HAP-1 (cell line): ENCODE results near the gene ARHGAP1.
"Not testable (repeated sequence)": the region's sequence is repeated elsewhere in the genome, so short reads cannot be mapped to it uniquely, and the experiment has no call there.

Experiments
- DNase-seq, 2 experiments: peaks; one replicate each; pipeline ENCODE4 v3.0.0-alpha.2; 2016 to 2020; ENCODE audit warnings: low spot score in 2 of 2
- H3K27me3 ChIP-seq: fragments of 250-450 bp; sonication (Bioruptor Pico); 2 replicates; pipeline ENCODE4 v1.5.1; 2020; ENCODE audit warnings: low read depth, mild to moderate bottlenecking, moderate library complexity
- H3K36me3 ChIP-seq: fragments of 250-450 bp; sonication (Bioruptor Pico); replicated peaks from 2 replicates; pipeline ENCODE4 v1.5.1; 2020; ENCODE audit warnings: mild to moderate bottlenecking
- H3K4me1 ChIP-seq: fragments of 250-450 bp; sonication (Bioruptor Pico); 2 replicates; pipeline ENCODE4 v1.5.1; 2020; ENCODE audit warnings: mild to moderate bottlenecking
- H3K4me3 ChIP-seq: fragments of 250-450 bp; sonication (Bioruptor Pico); 2 replicates; pipeline ENCODE4 v1.5.1; 2020; ENCODE audit warnings: mild to moderate bottlenecking, moderate library complexity
- H3K9me3 ChIP-seq: fragments of 250-450 bp; sonication (Bioruptor Pico); 2 replicates; pipeline ENCODE4 v1.5.1; 2020; ENCODE audit warnings: mild to moderate bottlenecking, moderate library complexity
- in situ Hi-C: fragments of 300-500 bp; cut with MboI; formaldehyde crosslinking; loops from 3 replicates; pipeline ENCODE4 v1.14.3; 2020; ENCODE audit warnings: low sequenced_read_pairs, inconsistent platforms, mixed read lengths

ARHGAP1 gene

DNA sequence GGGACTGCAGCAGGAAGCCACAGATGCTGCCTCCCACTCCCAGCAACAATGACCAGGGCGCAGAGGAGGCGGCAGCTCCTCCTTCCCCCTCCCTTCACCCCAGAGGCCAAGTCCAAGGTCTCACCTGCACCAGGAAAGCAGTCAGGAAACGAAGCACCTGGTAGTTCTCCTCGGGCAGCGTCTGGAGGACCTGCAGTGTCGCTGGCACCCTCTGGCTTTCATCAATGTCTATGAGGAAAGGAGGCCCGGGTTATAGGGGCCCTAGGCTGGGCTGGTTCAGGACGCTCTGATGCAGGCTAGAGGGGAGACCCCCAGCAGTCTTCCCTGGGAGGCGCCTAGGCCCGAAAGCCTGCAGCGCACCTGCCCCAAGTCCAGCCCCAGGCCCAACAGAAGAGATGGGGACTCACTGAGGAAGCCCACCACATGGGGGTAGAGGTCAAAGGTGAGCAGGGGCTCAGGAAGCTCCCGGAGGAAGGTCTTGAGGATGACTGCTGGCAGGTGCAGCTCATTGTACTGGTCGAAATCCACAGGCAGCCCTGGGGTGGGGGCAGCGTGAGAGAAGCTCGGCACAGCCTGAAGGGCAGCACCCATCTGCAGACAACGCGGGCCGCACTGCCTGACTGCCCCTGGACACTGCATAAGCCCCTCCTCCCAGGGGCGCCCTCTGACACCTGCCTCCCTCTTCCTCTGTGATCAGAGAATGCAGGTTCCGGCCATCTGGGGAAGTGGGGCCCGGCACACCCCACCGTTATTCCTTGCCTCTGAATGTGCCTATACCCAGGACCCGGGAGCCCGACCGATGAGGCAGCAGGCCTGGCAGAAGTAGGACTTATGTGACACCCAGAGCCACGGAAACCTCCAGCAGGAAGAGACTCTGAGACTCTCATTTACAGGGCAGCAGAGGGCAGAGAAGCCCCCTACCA lies 20.9 kb downstream of the ARHGAP1 start:
- in situ Hi-C loops, result no loop called here
- H3K9me3 ChIP-seq, result no peaks in the 10 kb centered on the region
- no peaks in the 10 kb centered on the region for H3K4me1 ChIP-seq
- no peak for DNase-seq
- peaks cover 17% of the 10 kb centered on the region for H3K36me3 ChIP-seq
- H3K4me3 ChIP-seq, result no peak overlapping the region
- H3K27me3 ChIP-seq, result no peaks in the 10 kb centered on the region

DNA sequence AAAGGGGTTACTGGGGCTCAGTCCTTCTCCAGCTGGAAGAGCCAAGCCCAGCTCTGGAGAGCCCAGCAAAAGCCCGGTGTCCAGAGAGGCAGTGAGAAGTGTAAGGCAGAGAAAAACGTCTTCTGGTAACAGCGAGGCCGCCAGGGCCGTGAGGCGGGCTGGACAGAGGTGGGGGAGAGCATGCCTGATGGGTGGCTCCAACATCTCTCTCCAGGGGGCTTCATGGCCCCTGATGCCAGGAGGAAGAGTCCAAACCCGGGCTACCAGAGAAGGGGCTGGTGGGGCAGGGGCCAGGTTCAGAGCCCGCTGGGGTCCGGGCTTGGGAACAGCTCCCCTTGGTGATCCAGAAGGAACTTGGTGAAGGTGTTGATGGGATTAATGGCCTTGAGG lies 21.7 kb downstream of the ARHGAP1 start:
- peaks cover 17% of the 10 kb centered on the region for H3K36me3 ChIP-seq
- H3K4me1 ChIP-seq, result no peaks in the 10 kb centered on the region
- no peak overlapping the region for H3K4me3 ChIP-seq
- no peaks in the 10 kb centered on the region for H3K9me3 ChIP-seq
- in situ Hi-C loops, result no loop called here
- no peaks in the 10 kb centered on the region for H3K27me3 ChIP-seq
- no peak for DNase-seq

DNA sequence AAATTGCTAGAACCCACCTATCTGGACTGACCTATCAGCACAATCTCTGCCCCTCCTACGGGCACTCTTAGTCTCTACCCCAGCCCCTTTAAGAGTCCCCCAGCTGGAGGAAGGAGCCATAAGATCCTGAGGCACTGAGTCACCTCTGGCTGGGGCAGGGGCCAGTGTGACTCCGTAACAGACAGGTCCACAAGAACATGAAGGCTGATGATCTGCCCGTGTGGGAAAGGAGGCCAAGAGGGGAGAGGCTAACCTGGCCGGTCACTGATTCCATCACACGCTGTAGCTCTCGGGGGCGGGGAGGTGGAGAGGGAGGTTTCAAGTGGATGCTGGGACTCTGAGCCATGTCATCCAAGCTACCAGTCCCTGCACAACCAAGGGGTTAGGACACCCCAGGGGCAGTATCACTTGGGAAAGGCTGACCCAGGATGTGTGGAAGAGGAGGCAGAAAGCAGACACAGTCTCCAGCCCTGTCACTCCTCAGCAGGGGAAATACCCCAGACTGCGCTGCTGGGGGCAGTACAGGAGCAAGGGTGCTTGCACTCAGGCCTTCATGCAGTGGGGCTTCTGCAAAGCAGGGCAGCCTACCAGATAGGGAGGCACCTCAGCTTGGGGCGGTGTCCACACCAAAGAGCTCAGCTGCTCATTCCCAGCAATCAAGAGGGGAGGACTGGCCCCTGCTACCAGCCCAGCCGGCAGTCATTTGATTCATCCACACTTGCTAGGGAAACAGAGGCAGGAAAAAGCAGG lies 22.3 kb downstream of the ARHGAP1 start:
- Histone ChIP-seq H3K4me3 (no peak overlapping the region), H3K27me3 (no peaks in the 10 kb centered on the region), H3K9me3 (no peaks in the 10 kb centered on the region), H3K36me3 (peaks cover 22% of the 10 kb centered on the region), H3K4me1 (no peaks in the 10 kb centered on the region)
- in situ Hi-C loops, result no loop called here
- no peak for DNase-seq

DNA sequence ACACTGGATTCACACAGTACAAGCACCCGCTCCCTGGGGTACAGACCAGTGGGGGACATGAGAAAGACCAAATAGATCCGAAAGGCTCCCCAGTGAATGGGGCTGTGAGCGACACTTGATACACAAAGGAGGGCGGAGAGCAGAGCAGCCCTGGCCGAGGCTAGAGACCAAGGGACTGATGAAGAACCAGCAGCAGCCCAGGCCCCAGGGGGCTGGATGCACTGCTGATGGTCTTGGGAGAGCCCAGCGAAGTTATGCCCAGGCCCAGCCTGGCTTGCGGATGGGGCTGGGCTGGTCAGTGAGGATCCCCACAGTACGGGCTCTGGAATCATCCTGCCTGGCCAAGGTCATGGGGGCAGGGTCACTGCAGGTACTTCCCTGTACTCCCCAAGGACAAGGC lies 23.2 kb downstream of the ARHGAP1 start:
- Histone ChIP-seq H3K9me3 (no peaks in the 10 kb centered on the region), H3K36me3 (peaks cover 30% of the 10 kb centered on the region), H3K4me1 (no peaks in the 10 kb centered on the region), H3K27me3 (no peaks in the 10 kb centered on the region), H3K4me3 (no peak overlapping the region)
- DNase-seq, result no peak
- in situ Hi-C loops, result no loop called here

DNA sequence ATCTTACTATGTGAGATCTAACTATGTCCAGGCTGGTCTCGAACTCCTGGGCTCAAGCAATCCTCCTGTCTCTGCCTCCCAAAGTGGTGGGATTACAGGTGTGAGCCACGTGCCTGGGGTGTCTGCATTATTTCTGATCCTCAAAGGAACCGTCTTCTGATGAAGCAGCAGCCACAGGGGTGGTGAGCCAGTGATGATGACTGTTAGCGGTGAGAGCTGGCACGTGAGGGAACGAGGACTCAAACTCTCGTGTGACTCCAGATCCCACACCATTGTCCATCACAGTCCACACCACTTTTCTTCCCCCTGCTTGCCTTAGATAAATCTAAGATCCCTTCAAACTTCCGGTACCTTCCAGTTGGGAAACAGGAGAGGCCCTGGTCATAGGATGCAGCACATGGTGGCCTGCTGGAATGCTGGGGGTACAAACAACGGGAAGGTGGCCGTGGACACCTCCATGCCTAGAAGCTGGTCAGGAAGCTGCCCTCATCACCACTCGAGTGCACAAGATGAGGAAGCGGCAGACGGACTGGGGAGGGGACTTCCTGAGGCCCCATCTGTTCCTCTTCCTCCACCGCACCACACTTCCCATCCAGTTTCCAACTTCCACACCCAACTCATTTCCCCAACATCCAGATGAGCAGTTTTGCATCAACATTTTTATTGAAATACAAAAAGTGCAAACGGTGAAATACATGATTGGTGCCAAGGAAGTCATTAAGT lies 23.8 kb downstream of the ARHGAP1 start:
- no peak for DNase-seq
- peaks cover 30% of the 10 kb centered on the region for H3K36me3 ChIP-seq

DNA sequence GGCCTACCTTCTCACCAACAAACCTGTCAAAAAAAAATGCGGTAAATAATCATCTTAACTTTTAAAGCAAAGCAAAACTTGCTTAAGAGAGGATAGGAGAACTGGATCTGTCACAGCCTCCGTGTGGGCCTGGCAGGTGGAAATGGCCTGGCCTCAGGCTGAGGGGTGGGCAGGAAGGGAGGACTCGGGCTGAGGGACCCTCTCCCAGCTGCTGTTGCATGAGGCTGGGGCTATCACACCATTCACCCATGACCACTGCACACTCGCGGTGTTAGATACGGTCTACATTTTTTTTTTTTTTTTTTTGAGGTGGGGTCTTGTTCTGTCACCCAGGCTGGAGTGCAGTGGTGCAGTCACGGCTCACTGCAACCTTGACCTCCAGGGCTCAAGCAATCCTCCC lies 24.5 kb downstream of the ARHGAP1 start:
- in situ Hi-C loops, result no loop called here
- Histone ChIP-seq H3K36me3 (peaks cover 30% of the 10 kb centered on the region), H3K4me3 (no peak overlapping the region), H3K4me1 (no peaks in the 10 kb centered on the region), H3K9me3 (no peaks in the 10 kb centered on the region), H3K27me3 (no peaks in the 10 kb centered on the region)
- no peak for DNase-seq

More for the DNA sequence above, 23.8 kb downstream of the ARHGAP1 start:
- in situ Hi-C loops, result no loop called here
- no peaks in the 10 kb centered on the region for H3K27me3 ChIP-seq
- H3K4me1 ChIP-seq, result no peaks in the 10 kb centered on the region
- H3K9me3 ChIP-seq, result no peaks in the 10 kb centered on the region
- no peak overlapping the region for H3K4me3 ChIP-seq

DNA sequence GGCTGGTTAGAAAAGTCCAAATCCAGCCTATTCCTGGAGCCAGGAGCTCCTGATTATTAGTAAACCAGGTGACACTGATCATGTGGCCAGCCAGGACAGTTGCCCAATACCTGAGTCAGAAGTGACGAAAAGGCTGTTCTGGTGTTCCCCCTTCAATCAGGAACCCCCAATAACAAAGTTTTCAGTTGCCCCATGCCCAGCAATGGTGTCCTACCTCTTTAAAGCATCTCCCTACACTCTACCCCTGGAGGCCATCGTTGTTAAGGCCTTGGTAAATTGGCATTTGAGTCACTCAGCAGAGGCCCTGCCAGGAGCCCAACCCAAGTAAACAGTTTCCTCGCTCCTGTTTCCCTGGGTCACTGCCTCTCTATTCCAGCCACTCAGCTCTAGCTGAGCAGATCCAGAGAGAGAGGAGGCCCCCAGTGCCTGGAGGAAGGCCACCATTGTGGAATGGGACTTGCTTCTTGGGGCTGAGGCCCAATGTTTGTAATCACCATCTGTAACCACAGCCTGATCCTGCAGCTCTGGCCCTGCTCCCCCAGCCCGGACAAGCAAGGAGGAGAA lies 25.0 kb downstream of the ARHGAP1 start:
- Histone ChIP-seq H3K27me3 (no peaks in the 10 kb centered on the region), H3K4me3 (no peak overlapping the region), H3K36me3 (peaks cover 30% of the 10 kb centered on the region), H3K4me1 (no peaks in the 10 kb centered on the region), H3K9me3 (no peaks in the 10 kb centered on the region)
- in situ Hi-C loops, result no loop called here
- DNase-seq, result no peak

DNA sequence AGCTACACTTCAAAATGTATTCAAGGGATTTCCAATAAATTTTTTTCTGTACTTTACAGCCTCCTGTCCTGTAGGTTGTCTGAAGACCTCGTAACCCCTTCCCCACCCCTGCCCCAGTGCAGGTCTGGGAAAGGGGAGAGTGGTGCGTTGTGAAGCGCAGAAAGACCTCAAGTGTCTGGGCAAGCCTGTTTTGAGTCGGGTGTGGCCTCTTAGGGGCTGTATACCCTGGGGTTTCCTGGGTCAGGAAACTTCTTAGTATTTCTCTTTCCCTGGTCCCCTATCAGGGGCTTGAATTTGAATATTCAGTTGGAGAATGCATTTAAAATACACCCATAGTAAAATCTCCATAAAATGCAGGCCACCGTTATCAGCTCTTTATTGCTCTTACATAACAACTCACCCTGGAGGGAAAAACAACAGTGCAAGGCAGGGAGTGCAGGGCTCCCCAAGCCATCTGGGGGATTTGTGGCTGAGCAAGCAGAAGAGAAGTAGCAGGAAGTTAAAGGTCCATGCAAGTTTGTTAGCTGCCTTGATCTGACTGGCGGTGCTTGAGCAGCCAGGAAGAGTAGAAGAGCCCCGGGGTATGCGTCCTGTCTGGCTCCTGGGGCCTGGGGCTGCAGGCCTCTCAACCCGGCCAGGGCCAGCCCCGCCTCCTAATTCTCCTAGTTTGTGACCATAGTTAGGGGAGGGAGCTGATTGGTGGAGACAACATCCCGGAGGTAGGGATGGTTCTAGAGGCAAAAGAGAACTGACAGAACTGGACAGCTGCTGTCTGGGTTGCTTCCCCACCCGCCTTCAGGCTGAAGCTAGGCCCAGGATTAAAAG lies 25.7 kb downstream of the ARHGAP1 start:
- peak in 1 of 2 experiments; percentile 54 for DNase-seq
- Histone ChIP-seq H3K36me3 (peaks cover 28% of the 10 kb centered on the region), H3K9me3 (no peaks in the 10 kb centered on the region), H3K4me3 (no peak overlapping the region), H3K4me1 (no peaks in the 10 kb centered on the region), H3K27me3 (no peaks in the 10 kb centered on the region)
- in situ Hi-C loops, result no loop called here

DNA sequence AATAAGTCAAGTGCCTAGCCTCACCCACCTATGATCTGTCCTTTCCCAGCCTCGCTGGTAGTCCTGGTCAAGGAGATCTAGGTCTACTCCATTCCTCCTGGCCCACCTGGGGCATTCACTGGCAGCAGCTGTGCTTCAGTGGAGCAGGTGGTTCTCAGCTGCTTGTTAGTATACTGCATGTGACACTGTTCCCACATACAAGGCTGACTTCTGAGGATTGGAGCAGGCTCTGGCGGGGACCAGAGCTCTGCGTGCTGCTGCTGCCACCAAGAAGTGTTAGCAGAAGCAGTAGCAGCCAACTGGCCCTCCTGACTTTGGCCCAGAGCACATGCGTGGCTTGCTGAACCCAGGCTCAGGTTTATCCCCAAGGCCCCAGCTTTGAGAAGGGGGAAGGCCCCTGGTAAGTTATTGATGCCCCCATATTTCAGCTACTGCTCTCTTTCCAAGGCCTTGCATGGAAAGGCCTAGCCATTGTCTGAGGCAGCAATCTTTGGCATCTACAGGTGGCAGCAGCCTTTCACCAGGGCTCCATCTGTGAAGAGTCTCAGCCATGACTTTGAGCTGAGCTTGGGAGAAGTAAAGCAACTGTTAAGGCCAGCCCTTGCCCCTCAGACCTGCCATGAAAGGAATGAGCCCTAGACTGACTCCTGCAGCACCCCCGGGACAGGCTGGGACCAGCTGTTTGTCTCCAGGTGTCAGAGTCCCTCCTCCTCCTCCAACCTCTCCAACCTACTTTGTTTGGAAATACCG lies 26.5 kb downstream of the ARHGAP1 start:
- Histone ChIP-seq H3K36me3 (peaks cover 33% of the 10 kb centered on the region), H3K4me3 (no peak overlapping the region), H3K9me3 (no peaks in the 10 kb centered on the region), H3K27me3 (no peaks in the 10 kb centered on the region), H3K4me1 (no peaks in the 10 kb centered on the region)
- in situ Hi-C loops, result no loop called here
- DNase-seq, result no peak

DNA sequence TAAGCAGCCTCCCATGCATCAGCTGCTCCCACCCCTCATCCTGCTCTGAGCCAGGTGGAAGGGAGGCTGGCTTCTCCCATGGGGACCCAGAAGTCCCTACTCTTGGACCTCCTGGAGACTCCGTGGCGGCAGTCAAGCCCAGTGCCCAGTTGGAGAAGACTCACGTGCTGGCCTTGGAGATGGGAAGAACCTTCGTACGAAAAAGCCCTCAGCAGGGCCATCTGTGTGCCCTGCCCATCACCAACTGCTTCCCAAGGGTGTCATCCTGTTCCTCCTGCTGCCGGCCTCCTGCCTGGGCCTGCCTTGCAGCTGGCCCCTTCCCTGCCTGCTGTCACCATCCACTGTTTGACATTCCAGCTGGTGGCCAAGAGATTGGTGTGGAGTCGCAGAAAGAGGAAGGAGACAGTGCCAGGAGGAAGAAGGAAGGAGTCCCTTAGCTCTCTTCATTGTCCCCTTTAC lies 28.0 kb downstream of the ARHGAP1 start:
- Histone ChIP-seq H3K9me3 (no peaks in the 10 kb centered on the region), H3K4me3 (no peak overlapping the region), H3K36me3 (peaks cover 40% of the 10 kb centered on the region), H3K4me1 (no peaks in the 10 kb centered on the region), H3K27me3 (no peaks in the 10 kb centered on the region)
- DNase-seq, result no peak
- in situ Hi-C loops, result no loop called here

DNA sequence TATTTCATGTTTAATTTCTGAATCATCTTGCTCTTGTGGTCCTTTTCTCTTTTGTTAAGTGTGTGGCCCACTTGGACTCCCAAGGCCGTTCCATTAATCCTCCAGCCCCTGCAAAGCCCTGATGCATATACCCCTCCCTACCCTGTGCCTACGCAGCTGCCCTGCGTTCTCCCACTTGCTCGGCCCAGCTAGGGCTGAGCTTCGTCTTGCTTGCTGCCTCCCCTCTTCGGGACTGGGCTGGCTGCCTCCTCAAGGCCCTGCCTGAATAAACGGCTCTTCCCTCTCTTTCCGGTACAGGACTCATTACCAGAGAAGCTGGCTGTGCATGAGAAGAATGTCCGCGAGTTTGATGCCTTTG lies 28.5 kb downstream of the ARHGAP1 start:
- in situ Hi-C loops, result no loop called here
- no peaks in the 10 kb centered on the region for H3K9me3 ChIP-seq
- no peaks in the 10 kb centered on the region for H3K4me1 ChIP-seq
- peaks cover 40% of the 10 kb centered on the region for H3K36me3 ChIP-seq
- no peak for DNase-seq
- H3K4me3 ChIP-seq, result no peak overlapping the region
- no peaks in the 10 kb centered on the region for H3K27me3 ChIP-seq

DNA sequence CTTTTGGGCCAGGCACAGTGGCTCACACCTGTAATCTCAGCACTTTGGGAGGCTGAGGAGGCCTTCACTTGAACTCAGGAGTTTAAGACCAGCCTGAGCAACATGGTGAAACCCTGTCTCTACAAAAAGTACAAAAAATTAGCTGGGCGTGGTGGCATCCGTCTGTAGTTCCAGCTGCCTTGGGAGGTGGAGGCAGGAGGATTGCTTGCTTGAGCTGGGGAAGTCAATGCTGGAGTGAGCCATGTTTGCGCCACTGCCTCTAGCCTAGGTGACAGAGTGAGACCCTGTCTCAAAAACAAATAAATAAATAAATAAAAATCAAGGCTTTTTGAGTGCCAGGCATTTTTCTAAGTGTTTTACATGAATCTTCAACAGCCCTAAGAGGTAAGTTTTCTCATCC lies 29.9 kb downstream of the ARHGAP1 start:
- in situ Hi-C loops, H3K4me1 ChIP-seq, DNase-seq, H3K9me3 ChIP-seq, H3K27me3 ChIP-seq, H3K4me3 ChIP-seq: not testable (repeated sequence)
- H3K36me3 ChIP-seq, result peaks cover 50% of the 10 kb centered on the region
